DND-41 (cell line): ENCODE measurements around the gene DCAF5.
"Not testable (repeated sequence)": the region's sequence is repeated elsewhere in the genome, so short reads cannot be mapped to it uniquely, and the experiment has no call there.

ENCODE experiments used
- ATAC-seq: fragments of 200-7000 bp; cut with Tn5 transposase; 3 replicates; pipeline ENCODE4 v1.9.1; 2021; ENCODE audit warnings: low read depth; ENCODE audit not compliant: insufficient read depth
- DNase-seq: peaks from one replicate; pipeline ENCODE4 v3.0.0-alpha.2; 2020
- H2AFZ ChIP-seq: 2 replicates; pipeline ENCODE4 v1.6.0; 2012; ENCODE audit warnings: low read depth, low read length
- H3K27ac ChIP-seq: 2 replicates; pipeline ENCODE4 v1.5.1; 2012; ENCODE audit warnings: low read length, inconsistent platforms
- H3K27me3 ChIP-seq: fragments of 200-600 bp; sonication (generic); 2 replicates; pipeline ENCODE4 v1.6.0; 2012; ENCODE audit warnings: low read length, mild to moderate bottlenecking, inconsistent platforms; ENCODE audit not compliant: insufficient read depth, poor library complexity
- H3K36me3 ChIP-seq: 2 replicates; pipeline ENCODE4 v1.5.1; 2012; ENCODE audit warnings: low read length, inconsistent platforms; ENCODE audit not compliant: insufficient read depth
- H3K4me1 ChIP-seq: 2 replicates; pipeline ENCODE4 v1.5.1; 2012; ENCODE audit warnings: mild to moderate bottlenecking, low read length; ENCODE audit not compliant: insufficient read depth
- H3K4me2 ChIP-seq: 2 replicates; pipeline ENCODE4 v1.6.0; 2012; ENCODE audit warnings: mild to moderate bottlenecking, moderate library complexity, low read length, inconsistent platforms; ENCODE audit not compliant: insufficient read depth
- H3K4me3 ChIP-seq, 2 experiments: fragments of 200-600 bp in 1 of 2; shearing (Covaris generic) in 1 of 2; 2 replicates each; pipeline ENCODE4 v1.5.1; 2012 to 2016; ENCODE audit warnings: inconsistent platforms in 2 of 2, low read length in 2 of 2, mild to moderate bottlenecking in 2 of 2, low read depth in 1 of 2, moderate library complexity in 1 of 2
- H3K79me2 ChIP-seq: 2 replicates; pipeline ENCODE4 v1.6.0; 2012; ENCODE audit warnings: low read length, inconsistent platforms; ENCODE audit not compliant: insufficient read depth
- H3K9ac ChIP-seq: 2 replicates; pipeline ENCODE4 v1.6.0; 2012; ENCODE audit warnings: low read depth, mild to moderate bottlenecking, inconsistent platforms, low read length, moderate library complexity
- H3K9me3 ChIP-seq: 2 replicates; pipeline ENCODE4 v1.5.1; 2012; ENCODE audit warnings: low read length, moderate library complexity, mild to moderate bottlenecking, inconsistent platforms; ENCODE audit not compliant: insufficient read depth, severe bottlenecking
- H4K20me1 ChIP-seq: 2 replicates; pipeline ENCODE4 v1.6.0; 2012; ENCODE audit warnings: low read length; ENCODE audit not compliant: insufficient read depth
- EZH2 ChIP-seq: IDR thresholded peaks from 3 replicates; pipeline ENCODE4 v1.6.1; 2012; ENCODE audit warnings: borderline replicate concordance, low read depth, mild to moderate bottlenecking, moderate library complexity, low read length, inconsistent platforms; ENCODE audit not compliant: severe bottlenecking
- TF ChIP-seq, protein P1 (sequence below): IDR thresholded peaks from 2 replicates; pipeline ENCODE4 v1.5.1; 2012; ENCODE audit warnings: borderline replicate concordance, low read length, moderate library complexity, mild to moderate bottlenecking; ENCODE audit not compliant: poor library complexity, severe bottlenecking; ENCODE audit errors: extremely low read depth

The DCAF5 gene

GRCh38 chr14:69191340-69192111, 38.6 kb upstream of the DCAF5 start, which contains the start of gene EXD2:
Gene EXD2, plus strand, starts transcription at chr14:69191498. Its CDS starts 17,973 bp downstream, at chr14:69209471.
- H3K36me3 ChIP-seq, result no peaks in the 10 kb centered on the region
- peak; percentile 82 for DNase-seq
- peak; percentile 13 for TF ChIP-seq EZH2
- TF ChIP-seq, protein P1, sequence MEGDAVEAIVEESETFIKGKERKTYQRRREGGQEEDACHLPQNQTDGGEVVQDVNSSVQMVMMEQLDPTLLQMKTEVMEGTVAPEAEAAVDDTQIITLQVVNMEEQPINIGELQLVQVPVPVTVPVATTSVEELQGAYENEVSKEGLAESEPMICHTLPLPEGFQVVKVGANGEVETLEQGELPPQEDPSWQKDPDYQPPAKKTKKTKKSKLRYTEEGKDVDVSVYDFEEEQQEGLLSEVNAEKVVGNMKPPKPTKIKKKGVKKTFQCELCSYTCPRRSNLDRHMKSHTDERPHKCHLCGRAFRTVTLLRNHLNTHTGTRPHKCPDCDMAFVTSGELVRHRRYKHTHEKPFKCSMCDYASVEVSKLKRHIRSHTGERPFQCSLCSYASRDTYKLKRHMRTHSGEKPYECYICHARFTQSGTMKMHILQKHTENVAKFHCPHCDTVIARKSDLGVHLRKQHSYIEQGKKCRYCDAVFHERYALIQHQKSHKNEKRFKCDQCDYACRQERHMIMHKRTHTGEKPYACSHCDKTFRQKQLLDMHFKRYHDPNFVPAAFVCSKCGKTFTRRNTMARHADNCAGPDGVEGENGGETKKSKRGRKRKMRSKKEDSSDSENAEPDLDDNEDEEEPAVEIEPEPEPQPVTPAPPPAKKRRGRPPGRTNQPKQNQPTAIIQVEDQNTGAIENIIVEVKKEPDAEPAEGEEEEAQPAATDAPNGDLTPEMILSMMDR, result no peak
- peaks cover 13% of the 10 kb centered on the region for H3K27me3 ChIP-seq
- H3K4me3 ChIP-seq, result peak within 1 kb of the TSS; percentile 47 to 78; a peak in 3 of 4 replicates
- ATAC-seq, result peak; percentile 91
- H2AFZ ChIP-seq, result peak within 1 kb of the TSS; percentile 91
- no peaks in the 10 kb centered on the region for H4K20me1 ChIP-seq
- peak within 1 kb of the TSS; percentile 74 for H3K4me2 ChIP-seq
- peaks cover 27% of the 10 kb centered on the region; the same call in 1 of the 2 replicates for H3K4me1 ChIP-seq
- H3K9ac ChIP-seq, result peak within 1 kb of the TSS; percentile 61
- no peaks in the 10 kb centered on the region for H3K9me3 ChIP-seq
- H3K79me2 ChIP-seq, result no peaks in the 10 kb centered on the region
- peak within 1 kb of the TSS; percentile 42 for H3K27ac ChIP-seq

DNA sequence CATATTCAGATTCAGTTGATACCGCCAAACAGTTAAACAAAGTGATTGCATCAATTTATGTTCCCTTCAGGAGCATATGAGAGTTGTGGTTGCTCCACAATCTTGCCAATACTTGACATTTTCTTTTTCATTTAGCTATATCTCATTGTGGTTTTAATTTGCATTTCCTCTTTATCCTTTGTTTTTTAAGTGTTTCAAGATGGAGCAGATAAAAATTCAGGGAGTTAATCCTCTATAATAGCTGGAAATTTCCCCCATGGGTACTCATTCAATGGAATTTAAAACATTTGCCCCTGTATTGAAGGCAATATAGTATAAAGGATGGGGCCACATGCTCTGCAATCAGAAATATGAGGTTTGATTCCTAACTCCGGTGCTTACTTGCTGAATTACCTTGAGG, 37.3 kb upstream of the DCAF5 start:
- H3K4me2 ChIP-seq, result peak overlapping the region; percentile 74; the same call in 1 of the 2 replicates
- no peaks in the 10 kb centered on the region for H3K36me3 ChIP-seq
- H3K9me3 ChIP-seq, result no peaks in the 10 kb centered on the region
- 0 out of 2 replicates have a peak overlapping the region, but pooled peaks have one; percentile 91 for H2AFZ ChIP-seq
- H3K79me2 ChIP-seq, result no peaks in the 10 kb centered on the region
- H3K27ac ChIP-seq, result no peak overlapping the region
- no peak overlapping the region for H3K9ac ChIP-seq
- no peak overlapping the region for H3K4me3 ChIP-seq
- peaks cover 13% of the 10 kb centered on the region for H3K27me3 ChIP-seq
- H4K20me1 ChIP-seq, result no peaks in the 10 kb centered on the region
- TF ChIP-seq, protein P1, result no peak
- no peak for TF ChIP-seq EZH2
- ATAC-seq, result no peak
- H3K4me1 ChIP-seq, result peaks cover 27% of the 10 kb centered on the region; the same call in 1 of the 2 replicates
- DNase-seq, result no peak

- H2AFZ ChIP-seq, result no peak overlapping the region
- no peak overlapping the region for H3K4me2 ChIP-seq
- no peaks in the 10 kb centered on the region for H3K36me3 ChIP-seq
- DNase-seq (no peak), ATAC-seq (no peak)
- H3K4me1 ChIP-seq, result no peaks in the 10 kb centered on the region
- no peaks in the 10 kb centered on the region for H3K79me2 ChIP-seq
- H3K27ac ChIP-seq, result no peak overlapping the region
- H3K9ac ChIP-seq, result no peak overlapping the region
- no peak for TF ChIP-seq EZH2
- TF ChIP-seq, protein P1, result no peak
- no peaks in the 10 kb centered on the region for H3K27me3 ChIP-seq
- no peaks in the 10 kb centered on the region for H3K9me3 ChIP-seq
- no peaks in the 10 kb centered on the region for H4K20me1 ChIP-seq
- H3K4me3 ChIP-seq, result no peak overlapping the region
Observed at GRCh38 chr14:69183735-69184134, 30.8 kb upstream of the DCAF5 start.

DNA sequence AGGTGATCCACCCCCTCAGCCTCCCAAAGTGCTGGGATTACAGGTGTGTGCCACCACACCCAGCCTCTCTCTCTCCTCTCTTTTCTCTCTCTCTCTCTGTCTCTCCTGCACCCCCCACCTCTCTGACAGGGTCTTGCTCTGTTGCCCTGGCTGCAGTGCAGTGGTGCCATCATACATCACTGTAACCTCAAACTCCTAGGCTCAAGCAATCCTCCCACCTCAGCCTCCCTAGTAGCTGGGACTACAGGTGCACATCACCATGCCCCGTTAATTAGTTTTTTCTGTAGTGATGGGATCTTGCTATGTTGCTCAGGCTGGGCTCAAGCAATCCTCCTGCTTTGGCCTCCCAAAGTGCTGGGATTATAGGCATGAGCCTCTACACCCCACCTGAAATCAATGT, 29.7 kb upstream of the DCAF5 start:
- H3K4me1 ChIP-seq, H3K4me2 ChIP-seq, H3K79me2 ChIP-seq, H3K27ac ChIP-seq, H3K36me3 ChIP-seq, ATAC-seq, H3K9me3 ChIP-seq, DNase-seq, H2AFZ ChIP-seq, H3K27me3 ChIP-seq, H4K20me1 ChIP-seq, H3K9ac ChIP-seq, H3K4me3 ChIP-seq: not testable (repeated sequence)
